HG03108 (cell line): Measurements from ENCODE around the gene MYBPHL.

ENCODE experiments used
- ATAC-seq: cut with Tn5 transposase; IDR thresholded peaks from one replicate; pipeline ENCODE4 v1.9.1; 2021; ENCODE audit warnings: moderate library complexity; ENCODE audit not compliant: unreplicated experiment

MYBPHL gene, protein sequence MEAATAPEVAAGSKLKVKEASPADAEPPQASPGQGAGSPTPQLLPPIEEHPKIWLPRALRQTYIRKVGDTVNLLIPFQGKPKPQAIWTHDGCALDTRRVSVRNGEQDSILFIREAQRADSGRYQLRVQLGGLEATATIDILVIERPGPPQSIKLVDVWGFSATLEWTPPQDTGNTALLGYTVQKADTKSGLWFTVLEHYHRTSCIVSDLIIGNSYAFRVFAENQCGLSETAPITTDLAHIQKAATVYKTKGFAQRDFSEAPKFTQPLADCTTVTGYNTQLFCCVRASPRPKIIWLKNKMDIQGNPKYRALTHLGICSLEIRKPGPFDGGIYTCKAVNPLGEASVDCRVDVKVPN

DNA sequence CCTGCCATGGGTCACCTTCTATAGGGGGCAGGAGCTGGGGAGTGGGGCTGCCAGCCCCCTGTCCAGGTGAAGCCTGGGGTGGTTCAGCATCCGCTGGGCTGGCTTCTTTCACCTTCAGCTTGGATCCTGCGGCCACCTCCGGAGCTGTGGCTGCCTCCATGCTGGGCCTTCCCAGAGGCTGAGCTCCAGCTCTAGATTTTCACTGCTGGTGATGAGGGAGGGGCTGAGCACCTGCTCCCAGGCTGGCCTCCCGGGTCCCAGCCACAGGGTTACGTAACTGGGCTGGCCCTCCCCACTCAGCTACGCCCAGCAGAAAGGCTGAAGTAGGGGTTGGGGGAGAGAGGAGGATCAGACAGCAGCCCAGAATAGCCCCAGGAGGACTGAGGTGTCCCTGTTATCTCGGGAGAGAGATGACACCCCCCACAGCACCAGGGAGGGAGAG lies at the start of gene MYBPHL:
Gene MYBPHL (minus strand): TSS at position 180 of the 442 bp plus-strand sequence. CDS start 20 bp downstream, at position 160.
- ATAC-seq, result no peak

DNA sequence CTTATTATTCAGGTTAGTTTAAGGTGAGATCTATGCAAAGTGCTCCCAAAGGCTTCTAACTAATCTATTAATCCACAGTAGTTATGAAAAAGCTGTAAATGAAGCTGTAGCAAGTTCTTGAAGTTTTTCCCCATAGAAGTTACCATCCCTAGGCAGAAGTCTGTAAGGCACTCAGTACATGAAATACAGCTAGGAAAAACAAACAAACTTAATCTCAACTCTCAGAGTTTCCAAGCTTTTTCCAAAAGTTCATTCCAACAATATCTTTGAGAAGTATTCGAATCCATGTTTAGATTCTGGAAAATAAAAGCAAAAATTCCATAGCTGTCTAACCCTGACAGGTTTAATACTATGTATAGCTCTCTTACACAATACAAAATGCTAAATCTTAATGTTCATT lies 49.7 kb upstream of the MYBPHL start:
- ATAC-seq, result no peak

DNA sequence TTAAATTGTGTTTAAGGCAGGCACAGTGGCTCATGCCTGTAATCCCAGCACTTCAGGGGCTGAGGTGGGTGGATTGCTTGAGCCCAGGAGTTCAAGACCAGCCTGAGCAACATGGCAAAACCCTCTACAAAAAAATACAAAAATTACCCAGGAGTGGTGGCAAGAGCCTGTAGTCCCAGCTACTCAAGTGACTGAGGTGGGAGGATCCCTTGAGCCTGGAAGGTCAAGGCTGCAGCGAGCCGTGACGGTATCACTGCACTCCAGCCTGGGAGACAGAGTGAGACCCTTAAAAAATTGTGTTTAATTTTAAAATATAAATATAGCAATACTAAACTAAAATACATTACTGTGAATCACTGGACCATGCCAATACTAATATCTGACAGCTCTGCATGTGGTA lies 48.1 kb upstream of the MYBPHL start:
- no peak for ATAC-seq

DNA sequence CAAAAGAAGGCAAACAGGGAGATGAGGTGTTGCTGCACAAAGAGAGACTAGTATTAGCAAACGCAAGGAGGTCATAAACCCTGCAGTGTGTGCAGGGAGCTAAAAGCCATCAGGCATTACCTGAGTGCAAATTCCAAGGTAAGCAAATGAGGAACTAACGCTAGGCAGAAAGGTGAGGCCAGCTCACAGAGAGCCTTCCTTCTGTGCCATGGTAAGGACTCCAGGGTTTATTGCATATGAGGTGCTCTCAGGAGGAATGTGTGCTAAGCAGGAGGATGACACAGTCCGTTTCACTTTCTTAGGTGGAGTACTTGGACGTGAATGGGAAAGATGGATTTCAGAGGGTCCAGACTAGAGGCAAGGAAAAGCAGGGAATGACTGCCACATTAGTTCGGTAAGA lies 44.6 kb upstream of the MYBPHL start:
- ATAC-seq, result no peak

DNA sequence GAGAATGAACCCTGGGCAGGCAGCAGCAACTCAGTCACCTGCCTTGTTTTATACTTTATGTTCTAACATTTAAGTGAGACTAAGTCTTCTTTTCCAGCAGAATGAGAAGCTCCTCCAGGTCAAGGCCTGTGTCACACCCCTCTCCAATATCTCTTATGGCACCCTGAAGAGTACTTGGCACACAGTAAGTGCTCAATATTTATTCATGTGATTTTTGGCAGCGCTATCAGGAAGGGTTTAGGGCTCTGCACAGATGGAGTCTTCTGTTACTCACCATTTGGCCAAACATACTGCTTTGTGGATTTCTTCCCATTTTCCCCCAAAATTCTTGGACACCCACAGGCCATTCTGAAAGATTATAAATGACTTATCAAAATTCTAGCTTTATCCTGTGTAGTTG lies 43.8 kb upstream of the MYBPHL start:
- ATAC-seq, result no peak

DNA sequence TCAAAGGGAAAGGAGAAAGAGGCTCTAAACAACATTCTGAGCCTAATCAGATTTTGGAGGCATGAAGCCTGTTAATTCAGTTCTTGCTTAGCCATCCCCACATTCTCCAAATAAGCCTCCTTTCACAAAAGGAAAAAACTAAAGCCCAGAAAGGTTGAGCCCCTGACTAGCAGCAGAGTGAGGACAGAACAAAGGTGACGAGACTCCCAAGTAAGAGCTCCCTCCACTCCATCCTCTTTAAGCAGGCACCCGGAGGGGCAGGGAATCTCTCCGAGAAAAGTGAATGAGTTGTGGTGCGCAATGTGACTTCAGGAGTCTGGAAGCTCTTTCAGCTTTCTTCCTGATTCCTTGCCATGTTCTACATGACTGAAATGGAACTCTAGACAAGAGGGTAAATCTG lies 43.4 kb upstream of the MYBPHL start:
- ATAC-seq, result no peak

DNA sequence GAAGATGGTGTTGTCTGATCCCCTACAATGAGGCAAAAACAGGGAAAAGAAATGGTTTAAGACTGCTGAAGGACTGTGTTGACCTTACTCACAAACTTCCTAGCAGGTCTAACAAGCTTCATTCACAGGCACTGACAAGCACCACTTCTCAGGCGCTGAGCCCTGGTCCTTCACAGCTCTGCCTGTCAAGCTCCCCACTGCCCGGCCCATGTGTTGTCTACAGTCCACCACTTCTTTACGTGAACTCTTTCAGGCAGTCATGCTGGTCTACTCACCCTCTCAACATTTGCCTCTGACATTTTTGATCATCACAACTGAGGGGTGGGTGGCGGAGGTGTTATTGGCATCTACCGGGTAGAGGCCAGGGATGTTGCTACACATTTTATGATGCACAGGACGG lies 40.7 kb upstream of the MYBPHL start:
- no peak for ATAC-seq

DNA sequence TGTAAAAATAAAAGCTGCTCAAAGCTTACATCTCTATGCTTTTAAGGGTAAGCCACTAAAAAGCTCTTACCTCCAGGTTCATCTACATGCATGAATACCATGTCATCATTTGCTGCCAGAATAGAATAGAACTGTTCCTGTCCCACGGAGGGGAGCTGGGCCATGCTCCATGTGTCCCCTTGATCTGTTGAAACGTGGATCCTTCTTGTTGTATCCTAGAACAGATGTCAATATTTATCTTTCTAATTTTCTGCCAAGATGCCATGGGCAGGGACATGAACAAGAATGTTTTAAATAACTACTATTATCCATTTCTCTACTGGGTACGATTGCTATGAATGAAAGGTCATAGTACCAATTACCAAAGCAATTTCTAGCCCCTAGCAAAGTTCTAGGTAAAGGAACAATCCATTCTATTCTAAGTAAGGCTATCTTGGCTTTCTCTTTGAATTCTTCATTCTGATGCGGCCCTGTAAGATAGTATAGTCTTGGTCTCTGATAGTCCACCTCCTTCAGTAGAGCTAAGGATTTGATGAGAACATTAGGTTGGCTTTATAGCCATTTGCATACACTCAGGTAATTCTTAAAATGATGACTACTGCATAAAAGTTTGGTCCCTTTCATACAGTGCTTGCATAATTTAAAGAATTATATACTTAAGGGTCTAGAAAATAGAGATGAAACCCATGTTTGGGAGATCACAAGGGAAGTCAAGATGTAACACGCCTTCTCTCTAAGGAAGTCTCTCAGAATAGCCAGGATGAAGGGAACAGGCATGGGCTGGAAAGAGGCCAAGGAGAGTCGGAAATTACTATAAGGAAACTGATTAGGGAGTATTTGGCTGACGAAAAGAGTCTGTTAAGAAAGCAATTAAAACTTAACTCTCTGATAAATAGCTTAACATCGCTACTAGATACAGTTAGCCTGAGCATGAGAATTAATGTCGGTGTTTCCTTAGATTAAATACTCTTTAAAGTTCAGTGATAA lies 35.4 kb upstream of the MYBPHL start:
- ATAC-seq, result no peak

DNA sequence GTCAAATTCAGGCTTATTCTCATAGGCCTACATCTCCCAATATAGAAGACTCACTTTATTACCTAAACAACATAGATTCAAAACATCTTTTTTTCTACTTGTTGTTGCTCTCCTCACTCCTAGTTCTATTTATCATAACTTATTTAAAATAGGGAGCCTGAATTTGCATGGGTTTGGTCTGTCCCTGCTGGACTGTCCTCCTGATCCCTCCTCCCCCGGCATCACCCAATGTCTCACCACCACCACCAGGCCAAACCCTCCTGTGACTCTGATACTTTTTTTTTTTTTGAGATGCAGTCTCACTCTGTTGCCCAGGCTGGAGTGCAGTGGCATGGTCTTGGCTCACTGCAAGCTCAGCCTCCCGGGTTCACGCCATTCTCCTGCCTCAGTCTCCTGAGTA lies 31.8 kb upstream of the MYBPHL start:
- no peak for ATAC-seq

DNA sequence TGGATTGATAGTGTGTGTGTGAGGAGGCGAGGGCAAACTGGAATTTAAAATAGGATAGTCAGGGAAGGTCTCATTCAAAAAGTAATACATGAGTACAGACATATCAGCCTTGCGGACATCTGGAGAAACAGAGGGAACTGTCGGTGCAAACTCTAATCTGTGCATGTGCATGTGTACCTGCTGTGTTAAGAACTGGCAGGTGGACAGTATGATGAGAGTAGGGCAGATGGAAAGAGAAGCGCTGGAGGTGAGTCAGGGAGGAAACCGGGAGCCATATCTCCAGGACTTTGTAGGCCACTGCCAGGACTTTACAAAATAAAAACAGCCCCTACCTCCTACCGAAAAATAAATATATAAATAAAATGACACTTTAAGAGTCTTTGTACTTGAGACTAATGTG lies 31.3 kb upstream of the MYBPHL start:
- ATAC-seq, result no peak

DNA sequence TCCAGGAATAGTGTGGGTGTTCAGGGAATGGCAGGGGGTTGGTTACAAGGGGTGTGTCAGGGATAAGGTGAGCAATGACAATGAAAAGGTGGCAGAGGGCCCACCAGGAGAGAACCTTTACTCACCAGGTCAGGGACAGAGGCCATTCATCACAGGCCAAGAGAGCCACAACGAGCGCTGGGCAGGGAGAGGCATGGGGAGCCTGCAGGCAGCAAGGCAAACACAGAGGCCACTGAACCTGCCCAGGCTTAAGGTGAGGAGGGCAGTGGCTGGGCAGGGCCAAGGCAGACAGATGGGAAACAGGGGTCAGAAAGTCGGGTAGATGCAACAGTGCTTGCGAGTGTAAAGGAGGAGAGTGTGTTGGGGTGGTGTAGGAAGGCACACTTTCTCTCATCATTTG lies 28.3 kb upstream of the MYBPHL start:
- ATAC-seq, result no peak

DNA sequence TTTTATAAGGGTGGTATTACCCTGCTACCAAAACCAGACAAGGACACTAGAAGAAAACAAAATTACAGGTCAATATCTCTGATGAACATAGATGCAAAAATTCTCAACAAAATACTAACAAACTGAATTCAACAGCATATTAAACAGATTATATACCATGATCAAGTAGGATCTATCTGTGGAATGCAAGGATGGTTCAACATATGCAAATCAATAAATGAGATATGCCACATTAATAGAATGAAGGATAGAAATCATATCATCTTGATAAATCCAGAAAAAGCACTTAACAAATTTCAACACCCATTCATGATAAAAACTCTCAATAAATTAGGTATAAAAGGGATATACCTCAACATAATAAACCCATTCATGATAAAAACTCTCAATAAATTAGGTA lies 24.3 kb upstream of the MYBPHL start:
- no peak for ATAC-seq

DNA sequence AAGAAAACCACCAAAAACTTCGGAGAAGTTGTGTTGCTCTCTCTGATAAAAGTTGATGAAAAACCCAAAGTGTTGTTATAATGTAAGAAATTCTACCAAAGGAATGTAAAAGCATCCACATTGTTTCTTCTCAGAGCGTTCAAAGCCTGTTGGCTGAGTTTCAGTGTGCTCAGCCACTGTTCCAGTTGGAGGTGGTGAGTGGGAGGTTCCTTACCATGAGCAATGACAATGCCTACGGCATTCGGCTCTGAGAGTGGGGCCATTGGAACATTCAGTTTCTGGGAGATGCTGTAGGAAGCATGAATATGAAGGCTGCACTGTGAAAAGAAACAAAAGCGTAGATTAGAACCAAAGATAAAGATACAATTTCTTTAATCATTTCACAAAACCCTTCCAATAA lies 20.5 kb upstream of the MYBPHL start:
- no peak for ATAC-seq

DNA sequence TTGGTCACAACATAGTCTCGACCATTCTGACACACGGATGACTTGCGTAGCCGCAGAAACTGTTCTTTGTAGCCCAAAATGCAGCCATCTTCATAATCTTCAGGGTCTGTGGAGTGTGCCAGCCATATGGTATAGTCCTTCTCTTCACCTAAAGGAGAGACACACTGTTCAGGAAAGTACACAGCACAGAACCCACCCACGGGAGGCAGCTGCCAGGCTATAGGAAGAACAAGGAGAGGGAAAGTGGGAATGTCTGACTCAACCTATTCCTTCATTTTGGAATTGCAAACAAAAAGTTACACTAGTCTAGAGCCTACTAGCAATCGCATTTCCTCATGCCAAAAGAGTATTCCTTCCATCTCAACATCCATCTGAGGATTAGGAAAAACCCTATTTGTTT lies 16.2 kb upstream of the MYBPHL start:
- no peak for ATAC-seq

DNA sequence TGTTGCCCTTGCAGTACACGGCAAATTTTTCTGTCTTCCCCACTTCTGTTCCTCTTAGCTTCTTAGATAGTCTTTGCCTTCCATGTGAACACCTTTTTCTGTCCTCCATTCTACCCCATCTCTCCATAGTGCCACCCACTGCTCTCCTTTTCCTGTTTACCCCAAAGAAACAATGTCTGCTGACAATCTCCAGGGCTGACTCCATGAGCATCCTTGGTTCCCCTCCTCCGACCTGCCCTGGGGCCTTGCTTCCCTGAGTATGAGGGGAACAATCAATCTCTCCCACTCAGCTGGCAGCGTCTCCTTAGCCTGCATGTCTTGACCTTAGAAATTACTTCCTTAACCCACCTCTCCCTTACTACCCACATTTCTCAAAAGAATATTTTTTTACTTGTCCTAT lies 12.3 kb upstream of the MYBPHL start:
- ATAC-seq, result no peak

DNA sequence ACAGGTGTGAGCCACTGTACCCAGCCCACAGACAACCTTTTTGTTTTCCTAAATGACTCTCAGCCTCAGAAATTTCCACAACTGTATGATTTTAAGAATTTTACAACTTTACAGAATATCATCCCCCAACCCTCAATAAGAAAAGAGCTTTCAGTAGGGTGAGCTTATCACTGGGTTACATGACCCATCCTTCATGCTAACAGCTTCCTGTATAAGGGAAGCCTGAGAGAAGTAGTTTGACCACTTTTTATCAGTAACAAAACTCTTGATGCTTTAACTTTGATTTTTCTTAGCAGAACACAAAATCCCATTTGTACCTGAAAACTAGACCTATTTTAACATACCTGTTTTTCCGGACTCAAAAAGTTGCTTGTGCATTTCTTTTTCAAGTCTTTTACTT lies 9.7 kb upstream of the MYBPHL start:
- ATAC-seq, result no peak

DNA sequence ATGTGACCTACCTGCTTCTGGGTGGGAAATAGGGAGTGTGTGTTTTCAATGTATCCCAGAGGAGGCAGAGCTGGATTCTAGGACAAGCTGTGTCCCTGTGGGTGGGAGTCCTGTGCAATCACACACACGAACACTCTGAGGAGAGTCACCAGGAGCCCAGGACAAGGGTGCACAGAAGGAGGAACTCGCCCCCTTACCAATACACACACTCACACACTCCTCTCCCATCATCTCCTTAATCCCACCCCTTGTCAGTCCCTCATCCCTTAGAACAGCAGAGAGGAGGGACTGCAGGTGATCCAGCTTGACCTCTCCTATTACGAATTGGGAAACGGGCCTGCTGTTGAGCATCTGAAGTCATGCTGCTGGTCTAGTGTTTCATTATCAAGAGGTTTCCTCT lies 8.5 kb upstream of the MYBPHL start:
- ATAC-seq, result no peak

DNA sequence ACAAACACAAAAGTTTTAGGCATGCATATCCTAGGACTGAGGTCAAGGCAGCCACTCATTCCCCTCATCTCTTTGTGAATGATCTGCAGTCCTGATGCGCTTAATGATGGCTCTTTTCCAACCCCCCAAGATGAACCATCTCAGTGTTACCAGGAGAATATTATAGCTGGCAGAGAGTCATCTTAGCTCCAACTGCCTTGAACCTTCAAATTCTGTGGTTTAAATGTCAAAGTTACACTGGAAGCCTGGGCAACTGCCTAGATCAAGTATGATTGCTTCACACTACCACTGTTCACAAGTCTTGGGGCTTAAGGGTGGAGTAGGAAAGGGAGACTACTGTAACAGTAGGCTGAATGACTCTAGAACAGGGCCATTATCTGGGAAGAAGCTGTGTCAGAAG lies 8.0 kb upstream of the MYBPHL start:
- ATAC-seq, result no peak

DNA sequence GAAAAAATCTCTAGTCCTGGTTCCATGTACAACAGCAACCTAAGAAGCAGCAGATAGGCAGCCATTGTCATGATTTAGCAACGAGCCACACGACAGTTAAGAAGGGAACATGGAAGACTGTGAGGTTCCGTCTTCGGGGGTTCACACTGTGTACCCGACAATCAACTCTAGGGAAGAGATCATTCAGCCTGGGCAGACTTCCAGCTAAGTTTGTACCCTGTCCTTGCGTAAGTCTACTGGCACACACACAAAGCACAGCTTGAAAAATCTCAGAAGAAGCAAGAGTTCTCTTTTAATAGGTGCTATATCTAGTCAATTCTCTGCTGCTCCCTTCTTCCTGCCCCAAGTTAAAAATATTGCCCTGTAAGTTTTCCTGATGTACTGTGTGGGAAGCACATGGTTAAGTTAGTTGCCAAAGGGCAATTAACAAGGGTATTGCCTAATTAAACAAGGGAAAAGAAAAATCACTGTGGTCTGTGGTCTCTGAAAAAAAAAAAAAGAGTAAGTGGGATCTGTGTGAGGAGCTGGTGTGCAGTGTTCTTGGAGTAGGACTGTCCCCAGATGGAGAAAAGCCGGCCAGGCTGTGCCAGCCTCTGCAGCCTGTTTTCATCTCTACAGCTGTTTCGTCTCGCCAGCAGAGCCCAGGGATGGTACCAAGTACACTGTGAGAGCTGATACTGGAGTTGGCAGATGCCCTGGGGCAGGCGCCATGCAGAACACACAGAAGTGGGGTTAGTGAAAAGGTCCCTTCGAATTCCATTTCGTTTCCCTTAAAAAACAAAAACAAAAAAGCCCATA lies 6.4 kb upstream of the MYBPHL start:
- ATAC-seq, result no peak

DNA sequence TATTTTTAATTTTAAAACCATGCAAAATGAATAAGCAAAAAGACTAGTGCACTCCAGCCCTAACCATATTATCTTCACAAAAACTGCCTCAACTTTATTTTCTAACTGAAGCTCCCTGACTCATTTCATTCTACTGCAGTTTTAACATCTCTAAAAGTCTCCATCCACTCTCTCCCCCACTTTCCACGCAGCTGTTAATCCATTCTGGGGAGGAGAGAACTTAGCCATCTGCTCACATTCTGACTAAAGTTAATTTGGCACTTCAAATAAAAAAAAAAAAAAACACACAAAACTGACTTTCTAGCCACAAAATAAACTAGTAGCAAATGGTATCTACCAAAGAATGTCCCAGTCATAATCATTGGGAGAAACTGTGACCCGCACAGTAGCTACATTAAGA lies 5.4 kb upstream of the MYBPHL start:
- no peak for ATAC-seq

DNA sequence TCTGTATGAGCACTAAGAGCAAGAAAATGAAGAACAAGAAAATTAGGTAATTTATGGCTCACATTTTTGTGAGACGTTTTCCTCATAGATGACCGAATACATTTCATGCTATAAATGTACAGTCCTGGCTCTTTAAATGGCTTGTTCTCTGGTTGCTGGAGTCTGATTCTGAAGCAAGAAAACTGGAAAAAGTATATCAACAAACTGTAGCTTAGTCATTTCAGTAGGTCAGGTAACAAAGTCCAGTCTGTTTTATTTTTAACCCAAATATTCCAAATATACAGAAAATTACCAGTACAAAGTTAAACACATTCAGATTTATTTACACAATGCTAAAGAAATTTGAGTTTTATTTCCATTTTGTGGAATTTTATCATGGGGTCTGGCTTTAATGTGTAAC lies 2.5 kb upstream of the MYBPHL start:
- no peak for ATAC-seq
